Neutrophil (primary cell): ENCODE results near the gene SCRN1.

Experiments
- H3K27ac ChIP-seq: fragments of 200-600 bp; sonication (generic); 2 replicates; pipeline ENCODE4 v1.5.1; 2016; ENCODE audit warnings: mild to moderate bottlenecking, moderate library complexity
- H3K27me3 ChIP-seq: fragments of 200-600 bp; sonication (generic); 2 replicates; pipeline ENCODE4 v1.6.0; 2016; ENCODE audit warnings: mild to moderate bottlenecking
- H3K36me3 ChIP-seq: fragments of 200-600 bp; sonication (generic); 2 replicates; pipeline ENCODE4 v1.5.1; 2017
- H3K4me1 ChIP-seq, 2 experiments: fragments of 200-600 bp in 1 of 2; sonication (generic) in 1 of 2; 1 replicate in 1 of 2; 2 replicates in 1 of 2; pipeline versions ENCODE4 v1.5.1 to v1.6.1; 2013 to 2016; ENCODE audit warnings: low read depth in 1 of 2, low read length in 1 of 2, mild to moderate bottlenecking in 1 of 2, moderate library complexity in 1 of 2; ENCODE audit not compliant: control insufficient read depth in 1 of 2, insufficient read depth in 1 of 2
- H3K4me3 ChIP-seq, 2 experiments: fragments of 200-600 bp in 1 of 2; sonication (generic) in 1 of 2; 1 replicate in 1 of 2; 2 replicates in 1 of 2; pipeline ENCODE4 v1.5.1; 2013 to 2016; ENCODE audit warnings: low read depth in 1 of 2, low read length in 1 of 2, mild to moderate bottlenecking in 1 of 2, moderate library complexity in 1 of 2
- H3K9me3 ChIP-seq: fragments of 200-600 bp; sonication (generic); 2 replicates; pipeline ENCODE4 v1.5.1; 2016
- TF ChIP-seq, protein P1 (sequence below): fragments of 200-600 bp; sonication (generic); IDR thresholded peaks from 2 replicates; pipeline ENCODE4 v1.5.1; 2016; ENCODE audit warnings: antibody characterized with exemption

SCRN1 gene

DNA sequence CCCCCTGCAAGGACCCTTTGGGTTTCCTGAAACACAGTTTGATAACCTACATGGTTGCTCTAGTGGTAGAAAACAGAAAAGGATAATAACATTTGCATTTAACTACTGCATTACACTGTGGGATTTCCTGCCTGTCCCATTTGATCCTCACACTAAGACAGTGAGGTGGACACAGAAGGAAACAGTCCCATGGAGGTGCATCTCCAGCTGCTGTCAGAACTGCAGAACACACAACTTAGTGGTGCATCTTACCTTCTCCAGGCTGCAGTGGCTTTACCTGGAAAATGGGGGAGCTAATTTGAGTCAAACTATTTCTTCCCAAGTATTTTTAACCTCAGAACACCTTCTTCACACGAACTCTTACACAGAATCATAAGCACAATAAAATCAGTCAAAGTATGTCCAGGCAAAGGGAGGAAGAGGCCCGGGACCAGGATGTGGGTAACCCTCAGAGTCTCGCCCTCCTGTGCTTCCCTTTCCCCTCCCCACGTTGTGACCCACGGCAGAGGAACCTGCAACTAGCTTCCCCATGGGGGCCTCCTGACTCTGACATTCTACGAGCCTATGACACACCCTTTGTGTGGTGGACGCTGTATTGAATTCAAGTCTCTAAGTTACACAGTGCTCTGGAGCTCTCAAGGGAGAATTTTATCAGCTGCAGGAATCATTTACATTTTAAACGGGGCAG, 33.7 kb downstream of the SCRN1 start:
- H3K27me3 ChIP-seq = no peaks in the 10 kb centered on the region
- peaks cover 15 to 16% of the 10 kb centered on the region in 2 experiments for H3K4me1 ChIP-seq
- no peak overlapping the region for H3K4me3 ChIP-seq
- H3K36me3 ChIP-seq = no peaks in the 10 kb centered on the region
- TF ChIP-seq, protein P1, sequence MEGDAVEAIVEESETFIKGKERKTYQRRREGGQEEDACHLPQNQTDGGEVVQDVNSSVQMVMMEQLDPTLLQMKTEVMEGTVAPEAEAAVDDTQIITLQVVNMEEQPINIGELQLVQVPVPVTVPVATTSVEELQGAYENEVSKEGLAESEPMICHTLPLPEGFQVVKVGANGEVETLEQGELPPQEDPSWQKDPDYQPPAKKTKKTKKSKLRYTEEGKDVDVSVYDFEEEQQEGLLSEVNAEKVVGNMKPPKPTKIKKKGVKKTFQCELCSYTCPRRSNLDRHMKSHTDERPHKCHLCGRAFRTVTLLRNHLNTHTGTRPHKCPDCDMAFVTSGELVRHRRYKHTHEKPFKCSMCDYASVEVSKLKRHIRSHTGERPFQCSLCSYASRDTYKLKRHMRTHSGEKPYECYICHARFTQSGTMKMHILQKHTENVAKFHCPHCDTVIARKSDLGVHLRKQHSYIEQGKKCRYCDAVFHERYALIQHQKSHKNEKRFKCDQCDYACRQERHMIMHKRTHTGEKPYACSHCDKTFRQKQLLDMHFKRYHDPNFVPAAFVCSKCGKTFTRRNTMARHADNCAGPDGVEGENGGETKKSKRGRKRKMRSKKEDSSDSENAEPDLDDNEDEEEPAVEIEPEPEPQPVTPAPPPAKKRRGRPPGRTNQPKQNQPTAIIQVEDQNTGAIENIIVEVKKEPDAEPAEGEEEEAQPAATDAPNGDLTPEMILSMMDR = peak; percentile 18
- no peaks in the 10 kb centered on the region for H3K9me3 ChIP-seq
- H3K27ac ChIP-seq = peak overlapping the region; percentile 57

GRCh38 chr7:29955075-29955792, 34.4 kb downstream of the SCRN1 start:
- no peaks in the 10 kb centered on the region for H3K36me3 ChIP-seq
- H3K4me1 ChIP-seq = peaks cover 15 to 16% of the 10 kb centered on the region in 2 experiments
- no peaks in the 10 kb centered on the region for H3K27me3 ChIP-seq
- no peak overlapping the region for H3K27ac ChIP-seq
- TF ChIP-seq, protein P1 = no peak
- no peaks in the 10 kb centered on the region for H3K9me3 ChIP-seq
- H3K4me3 ChIP-seq = no peak overlapping the region

- TF ChIP-seq, protein P1 = no peak
- H3K36me3 ChIP-seq = no peaks in the 10 kb centered on the region
- no peak overlapping the region for H3K4me3 ChIP-seq
- no peaks in the 10 kb centered on the region for H3K27me3 ChIP-seq
- no peak overlapping the region for H3K27ac ChIP-seq
- H3K4me1 ChIP-seq = peaks cover 15 to 16% of the 10 kb centered on the region in 2 experiments
- no peaks in the 10 kb centered on the region for H3K9me3 ChIP-seq
Measured at GRCh38 chr7:29953726-29954347, 35.8 kb downstream of the SCRN1 start.

- TF ChIP-seq, protein P1 = no peak
Measured at GRCh38 chr7:29951206-29951605, 38.4 kb downstream of the SCRN1 start.

DNA sequence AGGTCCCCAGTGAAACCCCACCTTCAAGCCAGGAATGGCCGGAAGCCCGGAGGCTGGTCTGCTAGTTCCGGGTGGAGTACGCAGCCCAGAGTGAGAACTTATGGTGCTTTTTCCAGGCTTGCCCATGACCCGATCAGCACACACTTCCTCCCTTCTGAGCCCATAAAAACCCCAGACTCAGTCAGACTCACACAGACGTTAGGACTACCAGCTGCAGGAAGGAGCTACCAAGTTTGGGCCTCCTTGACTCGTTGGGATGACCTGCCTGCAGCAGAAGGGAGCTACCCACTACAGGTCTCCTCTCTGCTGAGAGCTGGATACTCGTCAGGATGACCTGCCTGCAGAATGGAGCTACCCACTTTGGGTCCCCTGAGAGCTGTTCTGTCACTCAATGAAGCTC, 39.1 kb downstream of the SCRN1 start:
- Histone ChIP-seq H3K9me3 (no peaks in the 10 kb centered on the region), H3K27ac (no peak overlapping the region), H3K4me3 (no peak overlapping the region), H3K27me3 (no peaks in the 10 kb centered on the region), H3K4me1 (peaks cover 1 to 5% of the 10 kb centered on the region in 2 experiments), H3K36me3 (no peaks in the 10 kb centered on the region)
- TF ChIP-seq, protein P1 = no peak

More at GRCh38 chr7:29951206-29951605, 38.4 kb downstream of the SCRN1 start:
- Histone ChIP-seq H3K27ac (no peak overlapping the region), H3K36me3 (no peaks in the 10 kb centered on the region), H3K27me3 (no peaks in the 10 kb centered on the region), H3K9me3 (no peaks in the 10 kb centered on the region), H3K4me1 (peaks cover 9 to 12% of the 10 kb centered on the region in 2 experiments), H3K4me3 (no peak overlapping the region)
